Activated CD4-positive, alpha-beta memory T cell treated with anti-CD3 and anti-CD28 coated beads for 36 hours (primary cell): ENCODE data around the gene CRB1. TPM values are rescaled to one million over a fixed set of nuclear protein-coding genes. Genes with fewer than 3 reads are reported as not detected.

ENCODE experiments used
- CTCF ChIA-PET: fragments of 350-600 bp; sonication (Branson Sonifier 250); formaldehyde crosslinking; loops from one replicate; lab custom pipeline; 2021; ENCODE audit warnings: antibody characterized with exemption, inconsistent platforms; lab: Charles Lee
- POLR2A ChIA-PET: fragments of 350-600 bp; sonication (Branson Sonifier 250); formaldehyde crosslinking; loops from one replicate; lab custom pipeline; 2021; ENCODE audit warnings: antibody characterized with exemption; lab: Charles Lee
- DNase-seq: peaks from one replicate; pipeline ENCODE4 v3.0.0-alpha.2; 2020
- H3K27ac Mint-ChIP-seq: one replicate; pipeline ENCODE4 v1.8.0; 2021; ENCODE audit warnings: mixed read lengths
- H3K27me3 Mint-ChIP-seq: one replicate; pipeline ENCODE4 v1.8.0; 2021; ENCODE audit warnings: mixed read lengths
- H3K36me3 Mint-ChIP-seq: one replicate; pipeline ENCODE4 v1.8.0; 2021; ENCODE audit warnings: mixed read lengths
- H3K4me1 Mint-ChIP-seq: one replicate; pipeline ENCODE4 v1.8.0; 2021; ENCODE audit warnings: low read depth, mixed read lengths
- H3K4me3 Mint-ChIP-seq: one replicate; pipeline ENCODE4 v1.8.0; 2021; ENCODE audit warnings: mild to moderate bottlenecking, mixed read lengths
- H3K9me3 Mint-ChIP-seq: one replicate; pipeline ENCODE4 v1.8.0; 2021; ENCODE audit warnings: mixed read lengths
- intact Hi-C: fragments of 100-400 bp; cut with micrococcal nuclease; formaldehyde crosslinking; loops from one replicate; pipeline ENCODE4 v1.15.1; 2023
- total RNA-seq, 2 experiments: library from RNA; stranded (reverse); gene quantifications; one replicate each; pipeline ENCODE4 v1.2.3, GENCODE V29; 2021

Gene CRB1
- total RNA-seq, 2 experiments from 2014 or later: not detected

- no peak for DNase-seq
- Mint-ChIP-seq H3K4me3 (no peak overlapping the region), H3K36me3 (no peaks in the 10 kb centered on the region), H3K27ac (no peak overlapping the region), H3K9me3 (no peaks in the 10 kb centered on the region), H3K4me1 (no peaks in the 10 kb centered on the region), H3K27me3 (peaks cover 3% of the 10 kb centered on the region)
- ChIA-PET POLR2A (no interaction called here), CTCF (interaction anchor here (0.6 kb wide), 1 partner anchor 189 kb away, joined by 5 read pairs; no protein-coding TSS in a partner anchor)
- intact Hi-C loops: no loop called here
These were observed 37.9 kb downstream of the CRB1 start for GRCh38 chr1:197305925-197306324.

GRCh38 chr1:197306381-197307062 is 38.5 kb downstream of the CRB1 start:
- intact Hi-C loops: no loop called here
- Mint-ChIP-seq H3K27ac (no peak overlapping the region), H3K4me1 (no peaks in the 10 kb centered on the region), H3K9me3 (no peaks in the 10 kb centered on the region), H3K36me3 (no peaks in the 10 kb centered on the region), H3K4me3 (no peak overlapping the region), H3K27me3 (peaks cover 3% of the 10 kb centered on the region)
- CTCF ChIA-PET: no interaction called here
- DNase-seq: no peak
- POLR2A ChIA-PET: no interaction called here

DNA sequence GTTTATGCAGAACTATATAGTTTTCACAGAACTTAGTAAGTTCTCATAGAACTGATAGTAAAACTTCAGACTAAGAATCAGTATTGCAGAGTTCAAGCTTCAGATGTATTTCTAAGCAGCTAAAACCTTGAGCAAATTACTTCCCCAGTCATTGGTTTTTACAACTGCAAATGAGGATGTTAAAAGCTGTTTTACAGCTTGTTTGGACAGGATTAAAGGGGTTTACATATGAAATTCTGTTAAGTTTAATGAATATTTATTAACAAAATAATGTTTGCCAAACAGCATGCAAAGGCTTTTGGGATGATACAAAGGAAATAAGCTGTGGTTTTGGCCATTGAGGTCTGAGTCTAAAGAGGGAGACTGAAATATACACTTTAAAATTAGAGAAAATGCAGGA is 39.1 kb downstream of the CRB1 start:
- H3K27me3 Mint-ChIP-seq: peaks cover 3% of the 10 kb centered on the region
- CTCF ChIA-PET: no interaction called here
- H3K9me3 Mint-ChIP-seq: no peaks in the 10 kb centered on the region
- intact Hi-C loops: no loop called here
- no peaks in the 10 kb centered on the region for H3K4me1 Mint-ChIP-seq
- DNase-seq: no peak
- H3K27ac Mint-ChIP-seq: no peak overlapping the region
- POLR2A ChIA-PET: no interaction called here
- no peaks in the 10 kb centered on the region for H3K36me3 Mint-ChIP-seq
- H3K4me3 Mint-ChIP-seq: no peak overlapping the region

GRCh38 chr1:197307551-197307950 is 39.5 kb downstream of the CRB1 start:
- Mint-ChIP-seq H3K36me3 (no peaks in the 10 kb centered on the region), H3K4me1 (no peaks in the 10 kb centered on the region), H3K9me3 (no peaks in the 10 kb centered on the region), H3K4me3 (no peak overlapping the region), H3K27me3 (peaks cover 3% of the 10 kb centered on the region), H3K27ac (no peak overlapping the region)
- no peak for DNase-seq
- intact Hi-C loops: no loop called here
- CTCF ChIA-PET: interaction anchor here (0.6 kb wide), 1 partner anchor 875 kb away, joined by 3 read pairs; no protein-coding TSS in a partner anchor
- POLR2A ChIA-PET: no interaction called here

GRCh38 chr1:197311081-197311480 is 43.0 kb downstream of the CRB1 start:
- POLR2A ChIA-PET: no interaction called here
- Mint-ChIP-seq H3K4me1 (no peaks in the 10 kb centered on the region), H3K27ac (no peak overlapping the region), H3K4me3 (no peak overlapping the region), H3K9me3 (no peaks in the 10 kb centered on the region), H3K36me3 (no peaks in the 10 kb centered on the region), H3K27me3 (no peaks in the 10 kb centered on the region)
- CTCF ChIA-PET: no interaction called here
- intact Hi-C loops: no loop called here
- DNase-seq: no peak

- CTCF ChIA-PET: no interaction called here
- Mint-ChIP-seq H3K27me3 (no peaks in the 10 kb centered on the region), H3K4me3 (no peak overlapping the region), H3K4me1 (no peaks in the 10 kb centered on the region), H3K36me3 (no peaks in the 10 kb centered on the region), H3K9me3 (no peaks in the 10 kb centered on the region), H3K27ac (no peak overlapping the region)
- intact Hi-C loops: no loop called here
- DNase-seq: no peak
- POLR2A ChIA-PET: no interaction called here
These were observed 44.1 kb downstream of the CRB1 start for GRCh38 chr1:197312163-197312562.

- no peaks in the 10 kb centered on the region for H3K4me1 Mint-ChIP-seq
- ChIA-PET POLR2A (no interaction called here), CTCF (no interaction called here)
- no peak overlapping the region for H3K27ac Mint-ChIP-seq
- H3K36me3 Mint-ChIP-seq: no peaks in the 10 kb centered on the region
- DNase-seq: no peak
- intact Hi-C loops: no loop called here
- no peak overlapping the region for H3K4me3 Mint-ChIP-seq
- no peaks in the 10 kb centered on the region for H3K27me3 Mint-ChIP-seq
- H3K9me3 Mint-ChIP-seq: no peaks in the 10 kb centered on the region
These were observed 45.7 kb downstream of the CRB1 start for GRCh38 chr1:197313713-197314112.

DNA sequence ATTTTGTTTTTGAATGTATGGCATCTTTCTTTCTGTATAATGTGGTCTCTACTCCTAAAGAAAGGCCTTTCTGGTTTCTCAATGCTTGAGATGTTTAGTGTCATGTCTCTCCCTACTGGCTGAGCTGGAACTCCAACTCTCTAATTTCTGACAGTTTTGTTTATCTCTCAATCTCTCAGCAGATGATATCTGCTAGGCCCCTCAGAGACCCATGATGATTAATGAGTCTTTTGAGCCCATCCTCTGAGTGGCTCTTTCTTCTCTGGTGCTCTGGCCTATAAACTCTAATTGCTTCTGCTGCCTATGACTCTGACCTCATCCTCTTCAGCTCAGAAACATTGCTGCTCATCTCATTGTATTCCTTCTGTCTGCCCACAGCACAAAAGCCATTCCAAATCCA is 46.6 kb downstream of the CRB1 start:
- no peak for DNase-seq
- no peaks in the 10 kb centered on the region for H3K9me3 Mint-ChIP-seq
- no peak overlapping the region for H3K27ac Mint-ChIP-seq
- intact Hi-C loops: no loop called here
- no peak overlapping the region for H3K4me3 Mint-ChIP-seq
- no peaks in the 10 kb centered on the region for H3K36me3 Mint-ChIP-seq
- POLR2A ChIA-PET: no interaction called here
- no peaks in the 10 kb centered on the region for H3K27me3 Mint-ChIP-seq
- peaks cover 3% of the 10 kb centered on the region for H3K4me1 Mint-ChIP-seq
- CTCF ChIA-PET: no interaction called here

GRCh38 chr1:197319631-197320030 is 51.6 kb downstream of the CRB1 start:
- DNase-seq: no peak
- CTCF ChIA-PET: no interaction called here
- H3K4me1 Mint-ChIP-seq: peaks cover 3% of the 10 kb centered on the region

DNA sequence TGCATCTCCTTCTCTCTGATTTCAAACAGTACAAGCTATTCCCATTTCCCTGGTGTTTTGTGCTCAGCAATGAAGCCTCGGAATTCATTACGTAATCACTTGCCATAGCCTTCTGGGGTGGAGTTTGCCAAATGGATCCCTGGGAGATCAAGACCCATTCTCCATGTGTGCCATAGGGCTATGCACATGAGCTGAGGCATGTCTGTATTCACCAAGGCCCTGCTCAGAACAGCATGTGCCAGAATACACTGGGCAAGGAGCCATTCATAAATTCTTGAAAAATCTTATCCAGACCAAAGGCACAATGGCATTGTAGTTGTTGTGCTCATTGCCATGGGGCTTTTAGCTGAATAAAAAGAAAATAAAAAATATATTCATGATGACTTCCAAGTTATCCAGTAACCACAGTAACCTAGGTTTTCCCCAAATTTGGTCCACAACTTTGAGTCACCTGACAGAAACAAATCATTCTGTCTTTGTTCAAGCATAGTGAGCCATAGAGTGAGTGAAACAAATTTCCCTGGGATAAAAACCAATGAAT is 53.0 kb downstream of the CRB1 start:
- no peaks in the 10 kb centered on the region for H3K9me3 Mint-ChIP-seq
- intact Hi-C loops: loop anchor here (10.0 kb wide), 1 partner anchor 604 kb away; no protein-coding TSS in a partner anchor
- ChIA-PET CTCF (no interaction called here), POLR2A (no interaction called here)
- no peak overlapping the region for H3K4me3 Mint-ChIP-seq
- no peak overlapping the region for H3K27ac Mint-ChIP-seq
- peaks cover 3% of the 10 kb centered on the region for H3K4me1 Mint-ChIP-seq
- DNase-seq: no peak
- H3K36me3 Mint-ChIP-seq: no peaks in the 10 kb centered on the region
- H3K27me3 Mint-ChIP-seq: no peaks in the 10 kb centered on the region

More at GRCh38 chr1:197319631-197320030, 51.6 kb downstream of the CRB1 start:
- H3K36me3 Mint-ChIP-seq: no peaks in the 10 kb centered on the region
- intact Hi-C loops: loop anchor here (10.0 kb wide), 1 partner anchor 605 kb away; no protein-coding TSS in a partner anchor
- H3K27me3 Mint-ChIP-seq: no peaks in the 10 kb centered on the region
- no peaks in the 10 kb centered on the region for H3K9me3 Mint-ChIP-seq
- POLR2A ChIA-PET: no interaction called here
- no peak overlapping the region for H3K27ac Mint-ChIP-seq
- H3K4me3 Mint-ChIP-seq: no peak overlapping the region

DNA sequence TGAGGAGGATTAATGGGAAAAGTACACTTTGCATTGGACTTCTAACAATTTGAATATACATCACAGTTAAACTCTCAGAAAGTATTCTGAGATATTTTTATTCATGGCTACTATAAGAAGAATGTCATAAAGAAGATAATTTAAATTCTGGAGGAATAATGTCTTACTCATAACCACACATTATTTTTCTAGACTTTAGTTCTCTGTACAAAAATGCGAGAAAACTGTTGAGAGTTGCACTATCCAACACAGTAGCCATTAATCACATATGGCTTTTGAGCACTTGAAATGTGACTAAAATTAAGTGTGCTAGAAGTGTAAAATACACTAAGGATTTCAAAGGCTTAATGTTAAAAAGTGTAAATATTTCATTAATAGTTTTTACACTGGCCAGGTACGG is 53.8 kb downstream of the CRB1 start:
- Mint-ChIP-seq H3K4me3 (no peak overlapping the region), H3K9me3 (no peaks in the 10 kb centered on the region), H3K27me3 (no peaks in the 10 kb centered on the region), H3K27ac (no peak overlapping the region), H3K4me1 (peaks cover 3% of the 10 kb centered on the region), H3K36me3 (no peaks in the 10 kb centered on the region)
- DNase-seq: no peak
- ChIA-PET POLR2A (no interaction called here), CTCF (no interaction called here)
- intact Hi-C loops: loop anchor here (10.0 kb wide), 1 partner anchor 603 kb away; no protein-coding TSS in a partner anchor

GRCh38 chr1:197327776-197328364 is 59.8 kb downstream of the CRB1 start:
- no peak overlapping the region for H3K4me3 Mint-ChIP-seq
- ChIA-PET CTCF (interaction anchor here (0.6 to 2.0 kb wide), 4 partner anchors 12 to 147 kb away, joined by 3 to 5 read pairs (median 4); no protein-coding TSS in a partner anchor), POLR2A (no interaction called here)
- no peaks in the 10 kb centered on the region for H3K27me3 Mint-ChIP-seq
- intact Hi-C loops: loop anchor here (2.0 to 10.0 kb wide), 2 partner anchors 29 to 597 kb away; no protein-coding TSS in a partner anchor
- no peak for DNase-seq
- no peak overlapping the region for H3K27ac Mint-ChIP-seq
- no peaks in the 10 kb centered on the region for H3K9me3 Mint-ChIP-seq
- H3K4me1 Mint-ChIP-seq: no peaks in the 10 kb centered on the region
- no peaks in the 10 kb centered on the region for H3K36me3 Mint-ChIP-seq
